Stimulated activated CD4-positive, alpha-beta T cell treated with anti-CD3 and anti-CD28 coated beads, TNF-alpha, amount 100 ng/mL, for 24 hours (primary cell): ENCODE measurements around the gene SYNDIG1L.
"Not testable (repeated sequence)": the region's sequence is repeated elsewhere in the genome, so short reads cannot be mapped to it uniquely, and the experiment has no call there.

Experiments
- DNase-seq, 3 experiments: peaks; one replicate each; pipeline ENCODE4 v3.0.0-alpha.2; 2020; ENCODE audit warnings: low read depth in 3 of 3

The SYNDIG1L gene

DNA sequence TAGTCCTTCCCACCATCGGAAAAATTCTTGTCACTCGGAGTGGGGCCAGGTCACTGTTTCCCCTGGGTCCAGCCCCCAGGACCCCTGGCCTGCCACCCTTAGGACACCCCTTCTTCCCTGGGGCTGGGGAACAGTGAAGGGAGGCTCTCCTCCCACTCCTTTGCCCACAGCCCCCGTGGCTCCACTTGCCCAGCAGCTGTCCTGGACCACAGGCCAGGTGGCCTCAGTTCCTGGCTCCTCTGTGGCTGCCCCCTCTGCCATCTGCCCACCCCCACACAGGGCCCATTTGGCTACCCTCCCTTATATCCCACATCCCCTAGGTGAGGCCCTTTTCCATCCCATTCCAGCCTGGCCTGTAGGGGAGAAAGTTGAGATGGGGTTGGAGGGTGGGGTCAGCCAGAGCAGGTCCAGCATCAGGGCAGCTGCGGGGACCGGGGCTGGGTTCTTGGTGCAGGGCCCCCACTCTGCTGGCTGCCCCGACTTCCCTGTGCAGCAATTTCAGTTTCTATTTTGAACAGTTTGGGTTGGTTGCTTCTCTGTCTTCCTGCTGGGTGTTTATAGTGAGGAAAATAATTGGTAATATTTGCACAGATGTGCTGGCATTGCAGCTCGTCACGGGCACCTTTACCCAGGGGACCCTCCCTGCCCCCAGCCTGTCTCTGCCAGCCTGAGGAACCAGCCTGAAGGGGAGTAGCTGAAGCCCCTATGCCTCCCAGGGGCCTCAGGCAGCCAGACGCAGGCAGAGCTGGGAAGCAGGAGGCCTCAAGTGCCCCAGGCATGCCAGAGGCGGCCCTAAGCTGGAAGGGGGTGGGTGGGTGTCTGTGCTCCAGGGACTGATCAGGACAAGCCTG lies 23.4 kb downstream of the SYNDIG1L start:
- DNase-seq = no peak

DNA sequence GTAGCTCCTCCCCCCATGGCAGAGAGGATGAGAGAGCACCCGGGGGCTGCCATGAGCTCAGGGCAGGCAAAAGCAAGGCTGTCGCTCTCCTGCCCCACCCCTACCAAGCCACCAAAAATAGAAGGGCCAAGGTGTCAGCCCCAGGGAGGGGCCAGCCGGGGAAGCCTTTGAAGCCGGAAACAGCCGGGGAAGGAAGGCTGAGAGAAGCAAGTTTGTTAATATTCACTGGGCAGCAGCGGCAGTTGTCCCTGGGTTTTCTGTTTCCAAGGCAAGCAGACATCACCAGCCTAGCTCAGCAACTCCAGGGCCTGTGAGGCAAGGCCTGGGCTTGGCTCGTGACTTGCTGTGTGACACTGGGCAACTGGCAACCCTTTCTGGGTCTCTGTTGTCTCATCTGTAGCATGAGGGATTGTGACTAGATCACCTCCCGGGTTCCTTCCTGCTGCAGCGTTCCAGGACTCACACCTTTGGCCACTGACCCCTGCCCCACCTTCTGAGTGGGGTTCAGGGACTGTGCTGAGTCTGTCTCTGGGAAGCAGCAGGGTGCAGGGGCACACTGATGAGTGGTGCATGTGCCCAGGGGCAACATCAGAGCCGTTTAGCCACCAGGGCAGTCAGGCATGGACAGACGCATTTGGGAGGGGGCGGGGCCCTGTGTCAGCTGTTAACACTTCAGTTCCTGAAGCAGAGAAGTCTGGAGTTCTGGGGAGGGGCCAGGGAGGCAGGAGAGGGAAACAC lies 24.3 kb downstream of the SYNDIG1L start:
- DNase-seq = peak; percentile 26 to 57 (median 27)

DNA sequence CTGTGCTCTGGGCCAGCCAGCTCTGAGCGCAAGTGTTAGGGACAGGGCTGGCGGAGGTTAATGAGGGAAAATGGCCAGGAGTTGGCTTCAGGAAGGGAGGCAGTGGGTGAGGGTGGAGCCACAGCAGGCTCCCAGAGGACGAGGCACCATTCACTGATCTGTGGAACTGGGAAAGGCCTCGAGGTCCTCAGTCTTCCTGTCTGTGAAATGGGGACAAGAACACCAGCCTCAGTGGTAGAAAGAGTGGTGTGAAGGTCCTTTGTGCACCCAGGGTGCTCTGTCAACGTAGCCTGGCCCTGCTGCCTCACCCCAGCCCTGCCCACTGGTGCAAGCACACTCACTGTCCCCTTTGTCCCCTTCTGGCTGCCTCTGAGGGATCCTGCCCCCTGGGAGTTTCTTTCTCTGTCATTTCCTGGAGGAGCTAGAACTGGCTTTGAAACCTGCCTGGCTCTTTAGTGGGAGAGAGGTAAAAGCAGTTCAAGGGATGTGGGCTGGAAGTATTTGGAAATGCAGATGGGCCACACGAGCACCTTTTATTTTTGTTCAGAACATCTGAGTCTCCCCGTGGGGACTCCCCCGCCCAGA lies 25.0 kb downstream of the SYNDIG1L start:
- DNase-seq = no peak

DNA sequence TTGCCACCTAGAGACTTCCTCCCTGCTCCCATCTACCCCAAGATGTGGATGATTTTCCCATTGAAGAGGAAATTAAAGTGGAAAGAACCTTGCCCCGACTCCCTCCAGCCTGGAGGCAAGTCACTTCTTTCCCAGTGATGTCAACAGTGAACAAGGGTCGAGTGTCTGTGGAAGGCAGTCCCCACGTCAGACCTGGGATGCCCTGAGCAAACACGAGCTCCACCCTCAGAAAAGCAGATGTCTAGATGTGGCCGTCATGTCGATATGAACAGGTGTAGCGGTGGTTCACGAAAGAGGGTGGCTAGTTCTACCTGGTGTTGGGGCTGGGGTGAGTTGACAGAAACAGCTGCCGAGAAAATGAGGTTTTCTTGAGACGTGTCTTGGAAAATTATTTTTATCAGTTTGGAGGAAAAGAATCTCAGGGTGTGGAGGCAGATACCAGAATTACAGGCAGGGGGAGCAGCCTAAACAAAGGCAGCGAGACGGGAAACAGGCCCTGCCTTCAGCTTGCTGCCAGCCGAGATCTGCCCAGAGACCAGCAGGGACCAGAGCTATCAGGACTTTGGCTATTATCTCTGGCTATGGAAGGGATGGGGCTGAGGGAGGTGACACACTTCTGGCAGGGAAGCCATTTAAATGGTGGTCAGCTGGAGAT lies 25.9 kb downstream of the SYNDIG1L start:
- no peak for DNase-seq

DNA sequence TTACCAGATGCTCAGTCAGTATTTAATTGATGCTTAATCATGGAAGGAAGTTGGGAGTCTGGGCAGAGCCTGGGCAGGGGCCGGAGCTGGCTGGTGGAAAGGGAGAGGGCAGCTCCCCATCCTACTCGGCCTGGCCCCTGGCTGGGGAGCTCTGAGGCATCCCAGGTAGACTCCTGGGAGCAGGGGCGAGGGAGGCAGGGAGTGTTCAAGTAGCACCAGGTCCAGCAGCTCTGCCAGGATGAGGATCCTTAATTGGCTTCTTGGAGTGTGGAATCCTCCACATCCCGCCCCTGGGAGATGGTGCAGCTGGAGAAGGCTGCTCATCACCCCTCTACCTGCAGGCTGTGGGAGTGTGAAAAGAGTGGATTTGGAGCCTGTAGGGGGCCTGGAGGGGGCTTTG lies 30.9 kb downstream of the SYNDIG1L start:
- no peak for DNase-seq

DNA sequence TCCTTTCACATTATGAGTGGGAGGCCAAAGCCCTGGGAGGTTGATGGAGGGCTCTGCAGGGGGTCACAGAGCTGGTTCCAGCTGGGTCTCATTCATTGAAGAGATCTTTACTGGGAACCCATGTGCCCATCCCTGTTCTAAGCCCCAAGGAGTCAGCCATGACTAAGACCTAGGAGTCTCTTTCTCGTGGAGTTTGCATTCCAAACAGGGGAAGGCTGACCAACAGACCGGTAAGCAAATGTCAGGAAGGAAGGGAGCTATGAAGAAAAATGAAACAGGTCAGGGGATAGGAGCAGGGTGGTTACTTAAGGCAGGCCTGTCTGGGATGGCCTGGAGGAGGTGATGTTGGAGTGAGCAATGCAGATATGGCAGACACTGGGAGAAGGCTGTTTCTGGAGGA lies 31.5 kb downstream of the SYNDIG1L start:
- DNase-seq = no peak

DNA sequence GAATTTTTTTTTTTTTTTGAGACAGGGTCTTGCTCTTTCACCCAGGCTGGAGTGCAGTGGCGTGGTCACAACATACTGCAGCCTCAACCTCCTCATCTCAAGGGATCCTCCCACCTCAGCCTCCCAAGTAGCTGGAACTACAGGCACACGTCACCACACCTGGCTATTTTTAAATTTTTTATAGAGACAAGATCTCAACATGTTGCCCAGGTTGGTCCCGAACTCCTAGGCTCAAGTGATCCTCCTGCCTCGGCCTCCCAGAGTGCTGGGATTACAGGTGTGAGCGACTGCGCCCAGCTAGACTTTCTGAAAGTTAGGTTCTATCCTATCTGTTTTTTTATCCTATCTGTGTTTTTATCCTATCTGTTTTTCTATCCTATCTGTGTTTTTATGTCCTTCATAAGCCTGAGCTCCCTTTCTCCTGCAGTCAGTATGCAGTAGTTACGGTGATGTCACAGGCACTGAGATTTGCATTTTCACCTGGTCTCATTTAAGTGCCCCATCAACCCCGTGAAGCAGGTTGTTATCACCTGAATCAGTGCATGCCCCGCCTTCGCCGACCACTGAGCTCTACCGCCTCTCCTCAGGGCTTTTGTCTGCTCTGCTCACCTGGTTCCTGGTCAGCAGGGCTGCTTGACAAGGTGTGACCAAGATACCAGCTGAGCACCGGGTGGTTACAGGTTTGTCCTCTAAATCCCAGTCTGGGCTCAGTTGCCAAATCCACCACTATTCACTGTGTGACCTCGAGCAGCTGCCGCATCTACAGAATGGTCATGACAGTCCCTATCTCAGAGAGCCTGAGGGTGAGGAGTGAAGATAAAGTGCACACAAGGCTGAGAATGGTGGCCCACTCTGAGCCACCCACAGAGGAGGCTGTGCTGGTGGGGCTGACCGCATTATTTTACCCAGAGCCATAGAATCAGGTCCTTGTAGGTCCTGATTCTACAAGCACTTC lies 33.1 kb downstream of the SYNDIG1L start:
- DNase-seq = no peak

DNA sequence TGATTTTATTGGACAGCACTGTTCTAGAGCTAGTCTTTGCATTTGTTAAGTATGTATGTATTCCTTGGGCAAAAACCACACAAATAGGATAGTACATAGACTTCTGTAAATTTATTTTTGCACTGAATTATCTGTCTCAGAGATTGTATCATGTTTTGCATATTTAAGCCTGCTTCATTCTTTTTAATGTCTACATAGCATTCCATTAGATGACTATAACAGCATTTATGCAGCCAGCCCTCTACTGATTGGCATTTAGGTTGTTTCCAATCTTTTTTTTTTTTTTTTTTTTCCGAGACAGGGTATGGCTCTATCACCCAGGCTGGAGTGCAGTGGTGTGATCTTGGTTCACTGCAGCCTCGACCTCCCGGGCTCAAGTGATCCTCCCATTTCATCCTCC lies 34.5 kb downstream of the SYNDIG1L start:
- no peak for DNase-seq

DNA sequence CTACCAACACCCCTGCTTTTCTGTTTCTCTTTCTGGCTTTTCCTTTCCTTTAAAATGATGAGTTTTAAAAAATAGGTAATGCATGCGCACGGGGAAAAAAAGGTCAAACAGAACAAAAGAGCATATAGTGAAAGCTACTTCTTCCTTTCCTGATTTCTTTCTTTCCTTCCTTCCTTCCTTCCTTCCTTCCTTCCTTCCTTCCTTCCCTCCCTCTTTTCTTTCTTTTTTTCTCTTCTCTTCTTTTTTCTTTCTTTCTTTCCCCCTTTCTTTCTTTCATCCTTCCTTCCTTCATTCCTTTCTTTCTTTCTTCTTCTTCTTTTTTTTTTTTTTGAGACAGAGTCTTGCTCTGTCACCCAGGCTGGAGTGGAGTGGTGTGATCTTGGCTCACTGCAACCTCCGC lies 35.5 kb downstream of the SYNDIG1L start:
- not testable (repeated sequence) for DNase-seq

DNA sequence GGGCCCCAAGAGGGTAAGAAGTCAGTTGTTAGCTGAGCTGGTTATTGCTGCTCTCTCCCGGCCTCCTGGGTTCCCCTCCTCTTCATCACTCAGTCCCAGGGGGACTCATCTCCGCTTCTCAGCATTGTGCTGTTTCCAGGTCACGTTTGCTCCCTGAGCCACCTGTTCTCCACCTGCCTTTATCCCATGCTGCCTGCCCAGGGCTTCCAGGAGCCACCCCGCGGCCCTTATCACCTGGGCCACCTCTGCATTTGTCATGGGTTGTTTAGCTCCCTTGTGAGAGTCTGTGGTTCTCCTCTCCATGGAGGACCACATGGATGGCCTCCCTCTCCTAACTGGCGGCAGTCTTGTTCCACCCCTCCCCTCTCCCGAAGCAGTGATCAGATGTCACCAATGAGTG lies 36.0 kb downstream of the SYNDIG1L start:
- no peak for DNase-seq

DNA sequence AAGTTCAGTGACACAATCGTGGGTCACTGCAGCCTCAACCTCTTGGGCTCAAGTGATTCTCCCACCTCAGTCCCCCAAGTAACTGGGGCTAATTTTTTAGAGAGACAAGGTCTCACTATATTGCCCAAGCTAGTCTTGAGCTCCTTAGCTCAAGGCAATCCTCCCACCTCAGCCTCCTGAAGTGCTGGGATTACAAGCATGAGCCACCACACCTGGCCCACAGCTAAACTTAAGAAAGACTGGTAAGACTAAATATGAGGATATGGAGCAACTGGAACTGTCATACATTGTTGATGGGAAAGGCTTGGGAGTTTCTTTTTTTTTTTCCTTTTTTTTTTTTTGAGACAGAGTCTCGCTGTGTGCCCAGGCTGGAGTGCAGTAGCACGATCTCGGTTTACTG lies 43.8 kb downstream of the SYNDIG1L start:
- no peak for DNase-seq

DNA sequence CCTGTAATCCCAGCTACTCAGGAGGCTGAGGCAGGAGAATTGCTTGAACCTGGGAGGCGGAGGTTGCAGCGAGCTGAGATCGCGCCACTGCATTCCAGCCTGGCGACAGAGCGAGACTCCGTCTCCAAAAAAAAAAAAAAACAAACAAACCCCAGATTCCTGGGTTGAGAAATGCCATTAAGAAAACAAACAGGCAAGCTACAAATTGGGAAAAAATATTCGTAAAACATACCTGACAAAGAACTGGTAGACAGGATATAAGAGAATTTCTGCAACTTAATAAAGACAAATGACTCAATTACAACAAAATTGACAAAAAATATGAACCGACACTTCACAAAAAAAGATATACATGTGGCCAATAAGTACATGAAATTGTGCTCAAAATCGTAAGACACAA lies 44.4 kb downstream of the SYNDIG1L start:
- not testable (repeated sequence) for DNase-seq

DNA sequence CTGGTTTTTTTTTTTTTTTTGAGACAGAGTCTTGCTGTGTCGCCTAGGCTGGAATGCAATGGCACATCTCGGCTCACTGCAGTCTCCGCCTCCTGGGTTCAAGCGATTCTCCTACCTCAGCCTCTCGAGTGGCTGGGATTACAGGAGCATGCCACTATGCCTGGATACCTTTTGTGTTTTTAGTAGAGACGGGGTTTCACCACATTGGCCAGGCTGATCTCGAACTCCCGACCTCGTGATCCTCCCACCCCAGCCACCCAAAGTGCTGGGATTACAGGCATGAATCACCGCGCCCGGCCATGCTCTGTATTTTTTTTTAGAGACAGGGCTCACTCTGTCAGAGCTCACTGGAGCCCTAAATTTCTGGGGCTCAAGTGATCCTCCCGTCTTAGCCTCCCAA lies 45.2 kb downstream of the SYNDIG1L start:
- DNase-seq = no peak

DNA sequence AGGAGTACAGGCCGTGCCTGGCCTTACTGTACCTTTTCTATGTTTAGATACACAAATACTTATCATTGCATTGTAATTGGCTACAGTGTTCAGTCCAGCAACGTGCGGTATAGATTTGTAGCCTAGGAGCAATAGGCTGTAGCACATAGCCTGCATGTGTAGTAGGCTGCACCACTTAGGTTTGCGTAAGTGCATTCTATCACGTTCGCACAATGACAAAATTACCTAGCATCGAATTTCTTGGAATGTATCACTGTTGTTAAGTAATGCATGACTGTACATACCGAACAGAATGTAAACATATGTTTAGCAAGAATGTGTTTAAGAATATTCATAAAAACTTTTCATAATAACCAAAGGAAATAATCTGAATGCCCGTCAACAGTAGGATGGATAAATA lies 45.8 kb downstream of the SYNDIG1L start:
- no peak for DNase-seq

DNA sequence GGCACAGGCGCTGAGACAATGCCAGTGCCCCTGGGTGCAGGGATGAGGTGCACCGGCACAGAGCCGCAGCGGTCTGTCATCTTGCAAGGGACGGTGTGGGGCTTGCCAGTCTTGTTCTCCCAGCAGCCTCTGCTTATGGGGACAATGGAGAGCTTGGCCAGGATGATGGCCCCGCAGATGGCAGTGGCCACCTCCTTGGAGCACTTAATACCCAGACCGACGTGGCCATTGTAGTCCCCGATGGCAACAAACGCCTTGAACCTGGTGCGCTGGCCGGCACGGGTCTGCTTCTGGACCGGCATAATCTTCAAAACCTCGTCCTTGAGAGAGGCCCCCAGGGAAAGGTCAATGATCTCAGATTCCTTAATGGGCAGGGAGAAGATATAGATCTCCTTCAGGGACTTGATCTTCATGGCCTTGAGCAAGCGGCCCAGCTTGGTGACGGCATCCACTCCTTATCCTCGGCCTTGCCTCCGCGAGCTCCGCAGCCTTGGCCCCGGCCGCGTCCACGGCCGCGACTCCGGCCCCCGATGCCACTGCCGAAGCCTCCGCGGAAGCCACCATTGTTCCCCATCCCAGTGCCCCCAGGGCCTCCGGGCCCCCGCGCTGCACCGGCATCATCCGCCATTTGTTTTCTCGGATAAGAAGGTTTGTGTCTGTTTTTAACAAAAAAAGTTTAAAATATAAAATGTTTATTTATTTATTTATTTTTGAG lies 47.9 kb downstream of the SYNDIG1L start:
- no peak for DNase-seq

DNA sequence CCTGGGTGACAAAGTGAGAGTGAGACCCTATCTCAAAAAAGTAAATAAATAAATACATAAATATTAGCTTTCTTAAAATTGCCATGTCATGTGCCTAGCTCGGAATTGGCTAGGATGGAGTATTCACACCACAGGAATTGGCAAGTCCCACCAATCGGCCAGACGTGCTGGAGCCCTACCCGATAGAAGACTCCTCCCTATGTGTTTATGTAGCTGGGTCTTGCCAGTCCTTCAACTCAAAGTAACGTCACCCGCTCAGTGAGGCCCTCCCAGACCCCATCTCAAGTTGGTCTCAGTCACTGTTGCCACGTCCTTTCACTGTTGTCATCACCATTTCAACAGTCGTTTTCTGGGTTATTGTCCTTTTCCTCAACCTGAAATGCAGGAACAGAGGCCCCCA lies 57.6 kb downstream of the SYNDIG1L start:
- DNase-seq = no peak

DNA sequence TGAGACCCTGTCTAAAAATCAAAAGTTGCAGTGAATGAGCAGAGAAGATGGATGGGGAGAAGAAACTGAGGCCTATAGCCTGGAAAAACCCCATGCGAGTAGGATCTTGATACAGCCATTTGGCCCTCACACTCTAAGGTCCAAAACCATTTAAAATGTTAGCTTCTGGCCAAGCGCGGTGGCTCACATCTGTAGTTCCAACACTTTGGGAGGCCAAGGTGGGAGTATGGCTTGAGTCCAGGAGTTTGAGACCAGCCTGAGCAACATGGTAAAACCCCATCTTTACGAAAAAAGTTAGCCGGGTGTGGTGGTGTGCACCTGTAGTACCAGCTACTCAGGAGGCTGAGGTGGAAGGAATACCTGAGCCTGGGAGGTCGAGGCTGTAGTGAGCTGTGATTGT lies 58.0 kb downstream of the SYNDIG1L start:
- no peak for DNase-seq

DNA sequence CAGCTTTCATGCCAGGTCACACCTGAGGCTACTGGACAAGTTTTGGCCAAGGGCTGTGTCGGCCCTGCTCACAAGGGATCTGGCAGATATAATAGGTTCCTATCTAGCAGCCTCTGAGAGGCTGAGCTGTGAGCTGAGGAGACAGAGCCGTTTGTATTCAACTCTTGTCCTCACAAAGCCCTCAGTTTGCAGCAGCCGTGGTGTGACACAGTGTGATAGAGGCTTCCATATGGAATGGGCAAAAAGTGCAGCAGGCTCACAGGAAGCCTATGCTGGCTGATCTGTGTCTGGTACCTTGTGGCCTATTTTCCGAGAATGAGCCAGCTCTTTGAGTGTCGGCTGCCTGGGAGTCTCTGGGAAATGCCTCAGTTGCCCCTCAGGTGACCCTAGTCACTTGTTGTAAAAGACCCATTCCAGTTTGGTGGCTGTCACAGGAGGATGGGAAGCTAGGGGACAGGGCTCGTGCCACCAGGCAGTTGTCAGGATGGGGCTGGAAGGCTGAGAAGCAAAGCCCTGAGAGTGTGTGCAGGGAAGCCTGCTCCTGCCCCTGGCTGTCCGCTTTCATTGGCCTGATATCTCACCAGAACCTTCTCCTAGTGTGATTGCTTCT lies 61.6 kb downstream of the SYNDIG1L start:
- DNase-seq = no peak

DNA sequence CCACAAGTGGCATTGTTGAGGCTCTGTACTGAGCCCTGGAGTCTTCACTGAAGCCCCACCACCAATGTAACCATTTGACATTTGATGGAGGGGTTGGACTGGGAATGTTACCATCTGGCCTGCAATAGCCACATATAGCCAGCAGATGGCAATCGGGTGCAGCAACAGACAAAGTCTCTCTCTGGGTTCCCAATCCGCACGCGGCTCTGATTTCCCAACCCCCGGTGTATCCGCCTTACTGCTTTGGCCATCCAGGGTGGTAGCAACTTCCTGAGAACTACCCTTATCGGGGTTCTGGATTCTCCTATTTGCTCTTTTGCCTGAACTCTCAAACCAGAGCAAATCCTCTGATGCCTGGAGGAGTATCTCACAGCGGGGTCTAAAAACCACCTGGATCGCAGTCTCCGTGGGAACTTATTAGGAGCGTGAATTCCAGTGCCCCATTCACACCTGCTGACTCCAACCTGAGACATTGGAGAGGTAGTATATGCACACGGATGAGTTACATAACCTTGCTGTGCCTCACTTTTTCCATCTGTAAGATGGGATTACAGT lies 63.6 kb downstream of the SYNDIG1L start:
- peak; percentile 33 to 68 (median 43) for DNase-seq

DNA sequence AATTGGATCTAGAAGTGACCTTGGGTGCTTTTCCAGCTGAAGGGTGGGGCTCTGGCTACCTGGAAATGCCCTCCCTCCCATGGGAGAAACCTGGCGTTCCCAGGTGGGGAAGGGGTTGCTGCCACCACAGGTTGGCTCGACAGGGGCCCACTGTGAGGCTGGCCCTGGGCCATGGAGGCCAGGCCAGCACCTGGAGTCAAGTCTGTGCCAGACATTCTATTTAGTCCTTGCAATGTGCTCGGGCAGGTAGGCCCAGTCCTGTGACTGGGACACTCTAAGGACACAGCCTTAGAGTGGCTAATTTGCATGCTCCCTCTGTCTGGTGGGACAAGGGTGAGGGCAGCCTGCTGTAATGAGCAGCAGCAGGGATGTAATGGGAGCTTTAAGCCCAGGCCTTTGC lies 65.8 kb downstream of the SYNDIG1L start:
- DNase-seq = no peak
